Endodermal cell (in vitro differentiated cells): ENCODE data around the gene SCAPER. TPM values are rescaled to one million over a fixed set of nuclear protein-coding genes. Genes with fewer than 3 reads are reported as not detected.
"Not testable (repeated sequence)": the region's sequence is repeated elsewhere in the genome, so short reads cannot be mapped to it uniquely, and the experiment has no call there.

Experiments
- DNase-seq: peaks from one replicate; pipeline ENCODE4 v3.0.0-alpha.2; 2017
- H3K27ac ChIP-seq: 2 replicates; pipeline ENCODE4 v1.5.1; 2013; ENCODE audit warnings: mild to moderate bottlenecking, low read depth, low read length, moderate library complexity
- H3K27me3 ChIP-seq: 2 replicates; pipeline ENCODE4 v1.6.1; 2013; ENCODE audit warnings: mild to moderate bottlenecking, low read length, moderate library complexity; ENCODE audit not compliant: insufficient read depth, control insufficient read depth, poor library complexity, severe bottlenecking
- H3K36me3 ChIP-seq: 2 replicates; pipeline ENCODE4 v1.7.0; 2013; ENCODE audit warnings: mild to moderate bottlenecking, low read length, moderate library complexity; ENCODE audit not compliant: control insufficient read depth, insufficient read depth
- H3K4me1 ChIP-seq: one replicate; pipeline ENCODE4 v1.7.0; 2013; ENCODE audit warnings: low read length; ENCODE audit not compliant: control insufficient read depth, insufficient read depth
- H3K4me3 ChIP-seq: 2 replicates; pipeline ENCODE4 v1.5.1; 2013; ENCODE audit warnings: mild to moderate bottlenecking, low read length, moderate library complexity
- H3K9ac ChIP-seq: 2 replicates; pipeline ENCODE4 v1.6.1; 2013; ENCODE audit warnings: mild to moderate bottlenecking, low read length, moderate library complexity; ENCODE audit not compliant: poor library complexity, severe bottlenecking; ENCODE audit errors: extremely low read depth
- H3K9me3 ChIP-seq: 2 replicates; pipeline ENCODE4 v1.6.1; 2013; ENCODE audit warnings: mild to moderate bottlenecking, low read length, moderate library complexity; ENCODE audit not compliant: control insufficient read depth
- H3K27ac Mint-ChIP-seq: 2 replicates; pipeline ENCODE4 v1.8.0; 2020; ENCODE audit warnings: mixed read lengths
- H3K27me3 Mint-ChIP-seq: 2 replicates; pipeline ENCODE4 v1.8.0; 2021; ENCODE audit warnings: mild to moderate bottlenecking, mixed read lengths; ENCODE audit not compliant: insufficient read depth
- H3K36me3 Mint-ChIP-seq: 2 replicates; pipeline ENCODE4 v1.8.0; 2020; ENCODE audit warnings: low read depth, mixed read lengths
- H3K4me1 Mint-ChIP-seq: 2 replicates; pipeline ENCODE4 v1.8.0; 2020; ENCODE audit warnings: mixed read lengths
- H3K4me3 Mint-ChIP-seq: 2 replicates; pipeline ENCODE4 v1.8.0; 2020; ENCODE audit warnings: mild to moderate bottlenecking, moderate library complexity, mixed read lengths
- H3K9me3 Mint-ChIP-seq: 2 replicates; pipeline ENCODE4 v1.8.0; 2020; ENCODE audit warnings: mild to moderate bottlenecking, mixed read lengths
- WGBS, 2 experiments: methylation state at CpG; one replicate each; pipeline versions ENCODE4 v1.1.5 to v1.1.7; 2013; ENCODE audit warnings: missing lambda C conversion rate in 2 of 2, mixed read lengths in 1 of 2; ENCODE audit not compliant: insufficient coverage in 1 of 2, insufficient read length in 1 of 2; 5-methylcytosine and 5-hydroxymethylcytosine counted together
- total RNA-seq, 2 donors: library from RNA; stranded (reverse); fragmentation: NEBNext Ultra II Directional in 1 of 2; extraction: Animal tissue kit (Norgen Biotek cat#: 25700) in 1 of 2; gene quantifications; 2 replicates in 1 of 2; 3 replicates in 1 of 2; pipeline ENCODE4 v1.2.1, GENCODE V29; 2021
- TF ChIP-seq, protein P1 (sequence below): fragments of 200-600 bp; sonication (generic); conservative IDR thresholded peaks from 2 replicates; pipeline ENCODE4 v1.5.0; 2021; ENCODE audit warnings: antibody characterized with exemption, mild to moderate bottlenecking

The SCAPER gene
- total RNA-seq, 2 donors from 2014 or later, result 8.9 to 12.2 TPM

DNA sequence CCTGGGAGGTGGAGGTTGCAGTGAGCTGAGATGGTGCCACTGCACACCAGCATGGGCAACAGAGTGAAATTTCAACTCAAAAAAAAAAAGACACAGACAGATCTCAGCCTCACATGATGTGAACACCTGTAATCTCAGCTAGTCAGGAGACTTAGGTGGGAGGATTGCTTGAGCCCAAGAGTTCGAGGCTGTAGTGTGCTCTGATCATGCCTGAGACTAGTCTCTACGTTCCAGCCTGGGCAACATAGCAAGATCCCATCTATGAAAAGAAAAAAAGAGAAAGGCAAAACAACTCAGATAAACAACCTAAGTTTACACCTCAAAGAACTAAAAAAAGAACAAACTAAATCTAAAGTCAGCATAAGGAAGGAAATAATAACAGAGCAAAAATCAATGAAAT, 11.0 kb downstream of the SCAPER start:
- Mint-ChIP-seq H3K27ac (no peak overlapping the region), H3K9me3 (peaks cover 31% of the 10 kb centered on the region), H3K36me3 (peaks cover 12% of the 10 kb centered on the region), H3K4me1 (no peaks in the 10 kb centered on the region), H3K27me3 (peaks cover 6% of the 10 kb centered on the region), H3K4me3 (no peak overlapping the region)
- TF ChIP-seq, protein P1, sequence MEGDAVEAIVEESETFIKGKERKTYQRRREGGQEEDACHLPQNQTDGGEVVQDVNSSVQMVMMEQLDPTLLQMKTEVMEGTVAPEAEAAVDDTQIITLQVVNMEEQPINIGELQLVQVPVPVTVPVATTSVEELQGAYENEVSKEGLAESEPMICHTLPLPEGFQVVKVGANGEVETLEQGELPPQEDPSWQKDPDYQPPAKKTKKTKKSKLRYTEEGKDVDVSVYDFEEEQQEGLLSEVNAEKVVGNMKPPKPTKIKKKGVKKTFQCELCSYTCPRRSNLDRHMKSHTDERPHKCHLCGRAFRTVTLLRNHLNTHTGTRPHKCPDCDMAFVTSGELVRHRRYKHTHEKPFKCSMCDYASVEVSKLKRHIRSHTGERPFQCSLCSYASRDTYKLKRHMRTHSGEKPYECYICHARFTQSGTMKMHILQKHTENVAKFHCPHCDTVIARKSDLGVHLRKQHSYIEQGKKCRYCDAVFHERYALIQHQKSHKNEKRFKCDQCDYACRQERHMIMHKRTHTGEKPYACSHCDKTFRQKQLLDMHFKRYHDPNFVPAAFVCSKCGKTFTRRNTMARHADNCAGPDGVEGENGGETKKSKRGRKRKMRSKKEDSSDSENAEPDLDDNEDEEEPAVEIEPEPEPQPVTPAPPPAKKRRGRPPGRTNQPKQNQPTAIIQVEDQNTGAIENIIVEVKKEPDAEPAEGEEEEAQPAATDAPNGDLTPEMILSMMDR, result no peak
- DNase-seq, result no peak
- Histone ChIP-seq H3K36me3 (no peaks in the 10 kb centered on the region), H3K4me3 (no peak overlapping the region), H3K27ac (no peak overlapping the region), H3K9ac (no peak overlapping the region), H3K4me1 (no peaks in the 10 kb centered on the region), H3K9me3 (peaks cover 15% of the 10 kb centered on the region), H3K27me3 (no peaks in the 10 kb centered on the region)
- WGBS, 2 experiments, result 80 to 91% methylated on average over 1 to 2 of the region's 2 CpGs

DNA sequence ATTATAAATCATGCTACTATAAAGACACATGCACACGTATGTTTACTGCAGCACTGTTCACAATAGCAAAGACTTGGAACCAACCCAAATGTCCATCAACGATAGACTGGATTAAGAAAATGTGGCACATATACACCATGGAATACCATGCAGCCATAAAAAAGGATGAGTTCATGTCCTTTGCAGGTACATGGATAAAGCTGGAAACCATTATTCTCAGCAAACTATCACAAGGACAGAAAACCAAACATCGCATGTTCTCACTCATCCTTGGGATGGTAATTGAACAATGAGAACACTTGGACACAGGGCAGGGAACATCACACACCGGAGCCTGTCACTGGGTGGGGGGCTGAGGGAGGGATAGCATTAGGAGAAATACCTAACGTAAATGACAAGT, 12.3 kb downstream of the SCAPER start:
- DNase-seq, H3K4me1 Mint-ChIP-seq, H3K4me3 ChIP-seq, H3K36me3 Mint-ChIP-seq, H3K4me3 Mint-ChIP-seq, H3K4me1 ChIP-seq, H3K27me3 ChIP-seq, H3K27ac ChIP-seq, H3K27me3 Mint-ChIP-seq, H3K9me3 ChIP-seq, H3K9ac ChIP-seq, H3K36me3 ChIP-seq, H3K27ac Mint-ChIP-seq: not testable (repeated sequence)
- peaks cover 20% of the 10 kb centered on the region for H3K9me3 Mint-ChIP-seq
- WGBS, 2 experiments, result 88 to 98% methylated on average over 2 to 3 of the region's 5 CpGs

DNA sequence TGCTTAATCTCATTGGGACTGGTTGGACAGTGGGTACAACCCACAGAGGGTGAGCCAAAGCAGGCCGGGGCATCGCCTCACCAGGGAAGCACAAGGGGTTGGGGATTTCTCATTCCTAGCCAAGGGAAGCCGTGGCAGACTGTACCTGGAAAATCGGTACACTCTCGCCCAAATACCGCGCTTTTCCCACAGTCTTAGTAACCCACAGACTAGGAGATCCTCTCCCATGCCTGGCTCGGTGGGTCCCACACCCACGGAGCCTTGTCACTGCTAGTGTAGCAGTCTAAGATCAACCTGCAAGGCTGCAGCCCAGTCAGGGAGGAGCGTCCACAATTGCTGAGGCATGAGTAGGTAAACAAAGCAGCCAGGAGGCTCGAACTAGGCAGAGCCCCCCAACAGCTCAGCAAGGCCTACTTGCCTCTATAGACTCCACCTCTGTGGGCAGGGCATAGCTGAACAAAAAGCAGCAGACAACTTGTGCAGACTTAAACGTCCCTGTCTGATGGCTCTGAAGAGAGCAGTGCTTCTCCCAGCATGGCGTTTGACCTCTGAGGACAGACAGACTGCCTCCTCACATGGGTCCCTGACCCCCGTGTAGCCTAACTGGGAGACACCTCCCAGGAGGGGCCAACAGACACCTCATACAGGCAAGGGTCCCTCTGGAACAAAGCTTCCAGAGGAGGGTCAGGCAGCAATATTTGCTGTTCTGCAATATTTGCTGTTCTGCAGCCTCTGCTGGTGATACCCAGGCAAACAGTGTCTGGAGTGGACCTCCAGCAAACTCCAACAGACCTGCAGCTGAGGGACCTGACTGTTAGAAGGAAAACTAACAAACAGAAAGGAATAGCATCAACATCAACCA, 17.6 kb downstream of the SCAPER start:
- not testable (repeated sequence) for H3K36me3 Mint-ChIP-seq, H3K36me3 ChIP-seq, H3K4me1 Mint-ChIP-seq, H3K27me3 Mint-ChIP-seq, H3K4me3 ChIP-seq, H3K27ac ChIP-seq, H3K9ac ChIP-seq, H3K9me3 ChIP-seq, H3K27me3 ChIP-seq, H3K4me3 Mint-ChIP-seq, DNase-seq, H3K4me1 ChIP-seq, H3K27ac Mint-ChIP-seq
- WGBS, 2 experiments, result 90 to 98% methylated on average over 6 to 14 of the region's 14 CpGs
- peaks cover 17% of the 10 kb centered on the region for H3K9me3 Mint-ChIP-seq

DNA sequence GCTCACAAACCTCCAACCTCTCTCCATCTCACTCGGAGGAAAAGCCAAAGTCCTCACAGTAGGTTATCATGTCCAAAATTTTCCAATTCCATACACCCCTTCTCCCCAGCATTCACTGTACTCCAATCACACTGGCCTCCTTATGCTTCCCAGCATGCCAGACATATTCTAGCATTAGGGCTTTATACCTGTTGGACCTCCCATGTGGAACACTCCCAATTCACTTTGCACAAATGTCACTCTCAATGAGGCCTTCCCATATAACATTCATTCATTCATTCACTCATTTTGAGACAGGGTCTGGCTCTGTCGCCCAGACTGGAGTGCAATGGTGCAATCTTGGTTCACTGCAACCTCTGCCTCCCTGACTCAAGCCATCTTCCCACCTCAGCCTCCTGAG, 19.9 kb downstream of the SCAPER start:
- Histone ChIP-seq H3K36me3 (no peaks in the 10 kb centered on the region), H3K27me3 (no peaks in the 10 kb centered on the region), H3K4me1 (no peaks in the 10 kb centered on the region), H3K27ac (no peak overlapping the region), H3K9ac (no peak overlapping the region), H3K4me3 (no peak overlapping the region), H3K9me3 (no peaks in the 10 kb centered on the region)
- TF ChIP-seq, protein P1, result no peak
- peaks cover 5% of the 10 kb centered on the region for H3K9me3 Mint-ChIP-seq
- WGBS, 2 experiments, result 85 to 89% methylated on average over 2 of the region's 2 CpGs
- H3K27me3 Mint-ChIP-seq, result peaks cover 3% of the 10 kb centered on the region
- no peaks in the 10 kb centered on the region for H3K36me3 Mint-ChIP-seq
- DNase-seq, result no peak
- no peak overlapping the region for H3K27ac Mint-ChIP-seq
- H3K4me1 Mint-ChIP-seq, result no peaks in the 10 kb centered on the region
- no peak overlapping the region for H3K4me3 Mint-ChIP-seq
